ENCODE data around the gene FBXL3.
A peak's percentile ranks its signal among the peaks of the same experiment; 100 is the strongest.

Gene FBXL3

GRCh38 chr13:76994281-76994680 lies 32.7 kb downstream of the FBXL3 start:
- H3K27ac ChIP-seq: no peak overlapping the region
- no peak for TF ChIP-seq CTCF (conservative IDR thresholded peaks at IDR 0.05)

GRCh38 chr13:76993473-76993872 lies 33.5 kb downstream of the FBXL3 start:
- no peak overlapping the region for H3K27ac ChIP-seq
- no peak for TF ChIP-seq CTCF (conservative IDR thresholded peaks at IDR 0.05)

- H3K27ac ChIP-seq: peak overlapping the region; percentile 85
- no peak for TF ChIP-seq CTCF (conservative IDR thresholded peaks at IDR 0.05)
These were observed 33.9 kb downstream of the FBXL3 start for GRCh38 chr13:76993021-76993420.

- H3K27ac ChIP-seq: peak overlapping the region; percentile 85
- TF ChIP-seq CTCF (conservative IDR thresholded peaks at IDR 0.05): no peak
These were observed 34.4 kb downstream of the FBXL3 start for GRCh38 chr13:76992548-76993001.

GRCh38 chr13:76991796-76992547 lies 35.0 kb downstream of the FBXL3 start, which contains the start of gene CLN5:
CLN5 (plus strand) TSS chr13:76992081; CDS start chr13:76992099, 18 bp downstream.
- TF ChIP-seq CTCF (conservative IDR thresholded peaks at IDR 0.05): no peak

GRCh38 chr13:76991432-76991795 lies 35.5 kb downstream of the FBXL3 start:
- no peak for TF ChIP-seq CTCF (conservative IDR thresholded peaks at IDR 0.05)
- peak overlapping the region; percentile 85 for H3K27ac ChIP-seq

More at GRCh38 chr13:76991796-76992547, 35.0 kb downstream of the FBXL3 start, which contains the start of gene CLN5:
- H3K27ac ChIP-seq: peak within 1 kb of the TSS; percentile 85

GRCh38 chr13:76983676-76984075 lies 43.3 kb downstream of the FBXL3 start:
- H3K27ac ChIP-seq: no peak overlapping the region
- TF ChIP-seq CTCF (conservative IDR thresholded peaks at IDR 0.05): no peak
